Stimulated activated CD4-positive, alpha-beta T cell treated with anti-CD3 and anti-CD28 coated beads, Interleukin-2, amount 100 ng/mL, for 24 hours (primary cell): ENCODE data around the gene UBTD2.
A peak's percentile ranks its signal among the peaks of the same experiment; 100 is the strongest.

Experiments used
- DNase-seq, 2 donors: peaks; one replicate each; pipeline ENCODE4 v3.0.0-alpha.2; 2020

Gene UBTD2

GRCh38 chr5:172188893-172189692, 94.5 kb downstream of the UBTD2 start:
- DNase-seq = no peak

GRCh38 chr5:172188033-172188892, 95.3 kb downstream of the UBTD2 start, which contains the start of gene STK10:
STK10 (minus strand) TSS chr5:172188224; CDS start chr5:172188042, 182 bp downstream.
- DNase-seq = peak; percentile 88 to 92

GRCh38 chr5:172187118-172188032, 96.2 kb downstream of the UBTD2 start:
- DNase-seq = peak; percentile 72 to 76

GRCh38 chr5:172186114-172186695, 97.4 kb downstream of the UBTD2 start:
- no peak for DNase-seq

- DNase-seq = no peak
These were observed 98.5 kb downstream of the UBTD2 start for GRCh38 chr5:172185096-172185461.

GRCh38 chr5:172183881-172184280, 99.7 kb downstream of the UBTD2 start:
- no peak for DNase-seq

GRCh38 chr5:172182291-172182690, 101.3 kb downstream of the UBTD2 start:
- DNase-seq = no peak

GRCh38 chr5:172180936-172181335, 102.6 kb downstream of the UBTD2 start:
- DNase-seq = no peak

GRCh38 chr5:172178991-172179989, 104.3 kb downstream of the UBTD2 start:
- peak; percentile 44 to 55 for DNase-seq

GRCh38 chr5:172178301-172178987, 105.1 kb downstream of the UBTD2 start:
- DNase-seq = peak in 1 of 2 donors; percentile 39

GRCh38 chr5:172177176-172177575, 106.4 kb downstream of the UBTD2 start:
- DNase-seq = no peak

- DNase-seq = peak; percentile 87 to 89
These were observed 108.3 kb downstream of the UBTD2 start for GRCh38 chr5:172175263-172175719.

GRCh38 chr5:172173564-172174153, 109.9 kb downstream of the UBTD2 start:
- peak; percentile 79 to 83 for DNase-seq

GRCh38 chr5:172172912-172173563, 110.5 kb downstream of the UBTD2 start:
- no peak for DNase-seq

- no peak for DNase-seq
These were observed 112.4 kb downstream of the UBTD2 start for GRCh38 chr5:172171118-172171517.

GRCh38 chr5:172170251-172170701, 113.3 kb downstream of the UBTD2 start:
- DNase-seq = no peak

GRCh38 chr5:172169216-172169615, 114.3 kb downstream of the UBTD2 start:
- no peak for DNase-seq

- no peak for DNase-seq
These were observed 115.3 kb downstream of the UBTD2 start for GRCh38 chr5:172168311-172168710.

- DNase-seq = no peak
These were observed 115.7 kb downstream of the UBTD2 start for GRCh38 chr5:172167895-172168294.
